NCI-H69 (cell line): ENCODE measurements around the gene CMSS1.
A peak's percentile ranks its signal among the peaks of the same experiment; 100 is the strongest.

Source experiments
- DNase-seq: peaks from one replicate; lab custom pipeline; 2025; lab: John Stamatoyannopoulos, UW

CMSS1 gene

GRCh38 chr3:100083209-100083608, 265.5 kb downstream of the CMSS1 start:
- DNase-seq, result no peak

DNA sequence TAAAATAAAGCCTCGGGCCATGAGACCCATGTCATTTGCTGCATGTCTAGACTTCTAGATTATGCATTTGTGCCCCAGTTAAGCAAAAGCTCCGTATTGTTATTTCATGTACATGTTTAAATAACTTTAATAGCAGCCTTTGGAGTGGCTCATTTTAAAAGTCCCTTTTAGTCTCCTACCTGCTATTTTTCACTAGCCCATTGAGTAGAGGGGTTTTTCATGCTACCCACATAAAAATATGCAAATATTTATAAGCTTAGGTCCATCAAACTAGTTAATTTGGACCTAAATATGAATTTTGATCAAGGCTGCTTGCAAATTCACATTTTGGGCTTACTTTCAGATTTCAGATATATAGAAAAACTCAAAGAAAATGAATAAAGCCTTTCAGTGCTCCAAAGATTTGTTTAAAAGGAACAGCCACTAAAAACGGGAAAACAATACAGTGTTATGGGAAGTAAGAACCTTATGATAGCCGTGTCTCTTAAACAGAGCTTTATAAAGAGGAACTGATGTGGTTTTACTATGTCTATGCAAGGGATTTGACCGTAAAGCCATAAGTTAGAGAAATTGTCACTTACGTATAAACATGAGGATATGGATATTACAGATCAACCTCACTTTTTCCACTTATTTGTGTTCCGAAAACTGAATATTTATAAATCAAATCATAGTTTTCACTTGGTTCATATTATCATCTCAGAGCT, 266.6 kb downstream of the CMSS1 start:
- DNase-seq, result no peak

- no peak for DNase-seq
These were observed 268.7 kb downstream of the CMSS1 start for GRCh38 chr3:100086401-100086800.

DNA sequence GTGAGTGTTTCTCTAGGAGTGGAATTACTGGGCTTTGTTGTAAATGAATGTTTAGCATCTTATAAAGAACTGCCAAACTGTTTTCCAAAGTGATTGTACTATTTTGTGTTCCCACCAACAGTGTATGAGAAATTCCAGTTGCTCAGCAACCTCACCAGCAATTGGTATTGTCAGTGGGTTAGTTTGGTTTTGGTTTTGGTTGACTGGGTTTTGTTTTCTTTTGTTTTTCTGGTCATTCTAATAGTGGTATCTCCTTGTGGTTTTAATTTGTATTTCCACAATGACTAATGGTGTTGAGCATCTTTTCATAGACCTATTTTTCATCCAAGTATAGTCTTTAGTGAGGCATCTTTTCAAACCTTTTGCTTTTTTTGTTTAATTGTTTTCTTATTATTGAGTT, 269.5 kb downstream of the CMSS1 start:
- no peak for DNase-seq

- DNase-seq, result no peak
These were observed 271.2 kb downstream of the CMSS1 start for GRCh38 chr3:100088735-100089368.

DNA sequence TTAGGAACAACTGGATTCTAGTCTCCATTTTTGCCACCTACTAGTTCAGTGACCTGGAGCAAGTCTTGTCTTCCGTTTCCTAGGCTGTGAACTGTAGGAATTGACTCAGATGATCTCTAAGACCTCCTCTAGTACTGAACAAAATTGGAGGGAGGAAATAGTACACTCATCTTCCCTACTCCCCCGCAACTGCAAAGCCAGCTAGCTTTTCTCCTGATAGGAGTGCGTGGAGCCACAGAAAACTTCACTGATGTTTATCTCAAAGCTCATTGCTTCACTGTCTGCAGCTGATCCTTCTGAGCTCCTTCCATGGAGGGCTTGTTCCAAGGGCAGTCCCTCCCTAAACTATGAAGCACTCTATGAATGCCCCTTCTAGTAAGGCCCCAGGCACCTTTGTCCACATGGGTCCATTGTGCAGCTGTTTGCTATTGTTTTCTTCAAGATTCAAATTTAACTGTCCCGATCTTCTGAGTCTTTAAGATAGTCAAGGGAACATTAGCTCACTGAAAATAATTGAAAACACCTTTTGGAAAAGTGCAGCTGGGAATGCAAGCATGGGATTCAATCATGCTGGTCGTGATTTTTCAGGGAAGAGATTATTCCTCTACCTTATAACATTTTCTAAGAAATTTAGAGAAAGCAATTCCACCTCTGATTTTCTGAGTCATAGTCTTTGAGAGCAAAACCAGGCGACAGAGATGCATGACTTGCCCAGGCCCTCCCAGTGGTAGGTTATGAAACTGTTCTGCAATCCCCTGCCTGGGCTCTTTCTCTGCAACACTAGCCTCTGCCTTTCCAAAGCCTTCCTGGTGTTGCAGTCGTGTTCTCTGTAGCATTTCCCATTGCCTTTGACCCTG, 272.4 kb downstream of the CMSS1 start:
- peak; percentile 25 for DNase-seq

GRCh38 chr3:100090669-100091005, 273.0 kb downstream of the CMSS1 start:
- DNase-seq, result no peak

DNA sequence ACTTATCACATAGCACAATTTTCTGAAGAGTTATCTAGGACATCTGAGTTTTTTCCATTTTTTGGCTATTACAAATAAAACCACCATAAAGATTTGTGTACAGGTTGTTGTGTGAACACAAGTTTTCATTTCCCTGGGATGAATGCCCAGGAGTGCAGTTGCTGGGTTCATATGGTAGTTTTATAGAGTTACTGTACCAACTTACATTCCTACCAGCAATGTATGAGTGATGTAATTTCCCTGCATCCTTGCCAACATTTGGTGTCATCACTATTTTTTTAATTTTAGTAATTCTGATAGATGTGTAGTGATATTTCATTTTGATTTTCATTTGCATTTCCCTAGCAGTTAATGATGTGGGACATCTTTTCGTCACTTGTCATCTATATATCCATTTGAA, 276.2 kb downstream of the CMSS1 start:
- no peak for DNase-seq

DNA sequence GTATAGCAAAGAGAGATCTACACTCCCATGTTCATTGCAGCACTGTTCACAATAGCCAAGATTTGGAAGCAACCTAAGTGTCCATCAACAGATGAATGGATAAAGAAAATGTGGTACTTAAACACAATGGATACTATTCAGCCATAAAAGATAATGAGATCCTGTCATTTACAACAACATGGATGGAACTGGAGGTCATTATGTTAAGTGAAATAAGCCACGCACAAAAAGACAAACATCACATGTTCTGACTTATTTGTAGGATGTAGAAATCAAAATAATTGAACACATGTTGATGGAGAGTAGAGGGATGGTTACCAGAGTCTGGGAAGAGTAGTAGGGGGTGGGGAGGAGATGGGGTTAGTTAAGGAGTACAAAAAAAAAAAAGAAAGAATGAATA, 278.6 kb downstream of the CMSS1 start:
- peak; percentile 74 for DNase-seq

GRCh38 chr3:100096866-100097265, 279.2 kb downstream of the CMSS1 start:
- DNase-seq, result peak; percentile 42

DNA sequence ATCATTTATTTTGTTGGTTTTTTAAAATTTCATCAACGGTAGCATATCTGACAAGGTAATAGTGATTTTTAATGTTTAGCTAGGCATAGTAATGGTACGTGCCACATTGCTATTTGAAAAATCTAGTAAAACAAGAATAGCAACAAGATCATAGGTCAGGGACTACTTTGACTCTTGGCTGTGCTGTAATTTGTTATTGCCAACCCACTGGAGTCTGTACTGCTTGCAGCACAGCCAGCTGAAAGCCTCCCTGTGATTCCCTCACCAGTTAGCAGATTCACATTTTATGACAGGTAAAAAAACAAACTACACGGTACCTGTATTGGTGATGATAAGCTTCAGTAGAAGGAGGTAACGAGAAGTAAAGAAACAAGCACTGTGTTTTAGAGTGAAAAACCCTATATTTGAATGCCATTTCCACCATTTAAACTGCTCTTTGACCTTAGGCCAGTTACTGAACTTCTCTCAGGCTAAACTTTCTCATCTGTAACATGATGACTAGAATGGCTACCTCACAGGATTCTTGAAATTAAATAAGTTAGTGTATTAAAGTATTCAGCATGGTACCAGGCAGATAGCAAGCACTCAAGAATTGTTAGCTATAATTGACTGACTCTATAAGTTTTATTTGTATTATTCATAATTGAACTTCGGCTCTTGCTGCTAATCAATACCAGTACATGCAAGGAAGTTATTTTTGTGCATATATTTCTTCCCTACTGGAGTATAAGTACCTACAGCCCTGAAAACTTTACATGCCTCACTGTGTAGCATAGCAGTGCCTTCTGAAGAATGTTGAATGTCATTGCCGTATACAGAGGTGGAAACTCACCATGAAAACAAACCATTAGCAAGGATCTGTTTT, 280.5 kb downstream of the CMSS1 start:
- DNase-seq, result no peak

DNA sequence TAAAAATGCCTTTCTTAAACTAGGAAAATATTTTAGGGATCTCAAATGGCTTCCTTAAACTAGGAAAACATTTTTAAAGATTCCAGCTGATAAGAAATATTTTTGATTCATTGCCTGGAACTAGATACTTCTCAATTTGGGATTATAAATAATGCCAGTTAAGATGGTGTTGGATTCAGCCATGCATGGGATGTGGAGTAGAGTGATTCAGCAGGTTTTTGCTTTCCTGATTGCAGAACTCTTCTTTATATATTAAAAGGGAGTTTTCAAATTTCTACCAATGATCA, 281.1 kb downstream of the CMSS1 start:
- no peak for DNase-seq

DNA sequence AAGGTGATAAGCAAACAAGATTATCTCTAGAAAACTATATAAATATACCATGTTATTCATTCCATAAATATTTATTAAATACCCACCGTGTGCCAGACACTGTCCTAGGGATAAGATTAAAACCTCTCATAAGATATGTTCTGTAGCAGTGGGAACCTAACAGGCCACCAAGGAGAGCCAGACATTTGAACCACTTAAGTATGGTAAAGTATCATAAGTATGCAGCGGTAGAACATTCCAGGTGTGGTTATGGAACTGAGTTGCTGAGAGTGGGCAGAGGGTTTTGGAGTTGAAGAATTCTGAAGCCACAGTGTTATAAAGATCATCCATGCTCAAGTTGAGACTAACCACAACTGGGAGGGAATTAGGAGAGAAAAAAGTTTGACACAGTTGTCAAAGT, 282.0 kb downstream of the CMSS1 start:
- DNase-seq, result no peak

DNA sequence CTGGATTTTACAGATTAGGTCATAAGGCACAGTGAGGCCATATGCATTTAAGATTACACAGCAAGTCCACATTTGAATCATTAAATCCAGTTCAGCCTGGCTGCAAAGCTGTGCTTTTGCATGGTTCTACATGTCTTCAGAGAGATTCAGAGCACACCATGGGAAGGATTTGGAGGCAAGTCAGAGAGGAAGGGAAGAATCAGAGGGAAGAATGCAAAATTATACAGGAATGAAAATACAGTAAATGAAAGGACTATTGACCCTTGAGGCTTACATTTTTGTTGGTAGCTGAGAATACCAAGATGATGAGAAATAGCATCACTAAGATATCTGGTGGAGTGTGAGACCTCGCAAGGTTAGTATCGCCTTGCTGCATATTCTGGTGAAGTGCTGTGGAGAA, 282.8 kb downstream of the CMSS1 start:
- no peak for DNase-seq

- DNase-seq, result peak; percentile 29
These were observed 285.1 kb downstream of the CMSS1 start for GRCh38 chr3:100102757-100103156.

- peak; percentile 91 for DNase-seq
These were observed 286.1 kb downstream of the CMSS1 start for GRCh38 chr3:100103558-100104441.

GRCh38 chr3:100104442-100104798, 286.8 kb downstream of the CMSS1 start:
- DNase-seq, result no peak

GRCh38 chr3:100104817-100105413, 287.3 kb downstream of the CMSS1 start:
- DNase-seq, result peak; percentile 28

GRCh38 chr3:100105501-100105900, 287.8 kb downstream of the CMSS1 start:
- peak; percentile 31 for DNase-seq

GRCh38 chr3:100106094-100106493, 288.4 kb downstream of the CMSS1 start:
- DNase-seq, result peak; percentile 94
